Measurements from ENCODE around the gene NUBP1. TPM values are rescaled to one million over a fixed set of nuclear protein-coding genes. Genes with fewer than 3 reads are reported as not detected.

NUBP1 gene
- total RNA-seq, 1 donor from 2014 or later, result 20.0 TPM

GRCh38 chr16:10760858-10761257, 17.2 kb downstream of the NUBP1 start:
- no peaks in the 10 kb centered on the region for H3K27me3 Mint-ChIP-seq (ENCODE audit: low read depth)
- no peaks in the 10 kb centered on the region for H3K9me3 Mint-ChIP-seq (ENCODE audit: low read depth)
- H3K36me3 Mint-ChIP-seq (ENCODE audit: low read depth), result peaks cover 46% of the 10 kb centered on the region
- no peak overlapping the region for H3K4me3 Mint-ChIP-seq (ENCODE audit: unreplicated experiment)
- no peak for DNase-seq (ENCODE audit: low spot score)
- TF ChIP-seq CTCF (IDR thresholded peaks at IDR 0.05), result no peak
- no peak overlapping the region for H3K27ac Mint-ChIP-seq (ENCODE audit: unreplicated experiment)
- peaks cover 14% of the 10 kb centered on the region for H3K4me1 Mint-ChIP-seq (ENCODE audit: low read depth)

- Mint-ChIP-seq H3K4me1 (ENCODE audit: low read depth) (peaks cover 9% of the 10 kb centered on the region), H3K36me3 (ENCODE audit: low read depth) (peaks cover 46% of the 10 kb centered on the region), H3K9me3 (ENCODE audit: low read depth) (no peaks in the 10 kb centered on the region), H3K4me3 (ENCODE audit: unreplicated experiment) (no peak overlapping the region), H3K27me3 (ENCODE audit: low read depth) (no peaks in the 10 kb centered on the region), H3K27ac (ENCODE audit: unreplicated experiment) (no peak overlapping the region)
- no peak for DNase-seq (ENCODE audit: low spot score)
- TF ChIP-seq CTCF (IDR thresholded peaks at IDR 0.05), result no peak
Observed at GRCh38 chr16:10761373-10761772, 17.7 kb downstream of the NUBP1 start.

- Mint-ChIP-seq H3K27me3 (ENCODE audit: low read depth) (no peaks in the 10 kb centered on the region), H3K4me3 (ENCODE audit: unreplicated experiment) (no peak overlapping the region), H3K4me1 (ENCODE audit: low read depth) (no peaks in the 10 kb centered on the region), H3K36me3 (ENCODE audit: low read depth) (peaks cover 44% of the 10 kb centered on the region), H3K9me3 (ENCODE audit: low read depth) (no peaks in the 10 kb centered on the region), H3K27ac (ENCODE audit: unreplicated experiment) (no peak overlapping the region)
- no peak for TF ChIP-seq CTCF (IDR thresholded peaks at IDR 0.05)
- no peak for DNase-seq (ENCODE audit: low spot score)
Observed at GRCh38 chr16:10762336-10763016, 18.8 kb downstream of the NUBP1 start.

- DNase-seq (ENCODE audit: low spot score), result no peak
- Mint-ChIP-seq H3K27ac (ENCODE audit: unreplicated experiment) (no peak overlapping the region), H3K4me1 (ENCODE audit: low read depth) (no peaks in the 10 kb centered on the region), H3K36me3 (ENCODE audit: low read depth) (peaks cover 39% of the 10 kb centered on the region), H3K4me3 (ENCODE audit: unreplicated experiment) (no peak overlapping the region), H3K27me3 (ENCODE audit: low read depth) (no peaks in the 10 kb centered on the region), H3K9me3 (ENCODE audit: low read depth) (no peaks in the 10 kb centered on the region)
- no peak for TF ChIP-seq CTCF (IDR thresholded peaks at IDR 0.05)
Observed at GRCh38 chr16:10763456-10763855, 19.8 kb downstream of the NUBP1 start.

GRCh38 chr16:10765772-10766171, 22.1 kb downstream of the NUBP1 start:
- TF ChIP-seq CTCF (IDR thresholded peaks at IDR 0.05), result no peak
- no peak overlapping the region for H3K4me3 Mint-ChIP-seq (ENCODE audit: unreplicated experiment)

More at GRCh38 chr16:10765772-10766171, 22.1 kb downstream of the NUBP1 start:
- no peaks in the 10 kb centered on the region for H3K9me3 Mint-ChIP-seq (ENCODE audit: low read depth)
- peaks cover 24% of the 10 kb centered on the region for H3K36me3 Mint-ChIP-seq (ENCODE audit: low read depth)
- no peak overlapping the region for H3K27ac Mint-ChIP-seq (ENCODE audit: unreplicated experiment)
- H3K4me1 Mint-ChIP-seq (ENCODE audit: low read depth), result no peaks in the 10 kb centered on the region
- no peaks in the 10 kb centered on the region for H3K27me3 Mint-ChIP-seq (ENCODE audit: low read depth)
- no peak for DNase-seq (ENCODE audit: low spot score)
